ENCODE data around the gene DRGX.
A peak's percentile ranks its signal among the peaks of the same experiment; 100 is the strongest.

The DRGX gene

DNA sequence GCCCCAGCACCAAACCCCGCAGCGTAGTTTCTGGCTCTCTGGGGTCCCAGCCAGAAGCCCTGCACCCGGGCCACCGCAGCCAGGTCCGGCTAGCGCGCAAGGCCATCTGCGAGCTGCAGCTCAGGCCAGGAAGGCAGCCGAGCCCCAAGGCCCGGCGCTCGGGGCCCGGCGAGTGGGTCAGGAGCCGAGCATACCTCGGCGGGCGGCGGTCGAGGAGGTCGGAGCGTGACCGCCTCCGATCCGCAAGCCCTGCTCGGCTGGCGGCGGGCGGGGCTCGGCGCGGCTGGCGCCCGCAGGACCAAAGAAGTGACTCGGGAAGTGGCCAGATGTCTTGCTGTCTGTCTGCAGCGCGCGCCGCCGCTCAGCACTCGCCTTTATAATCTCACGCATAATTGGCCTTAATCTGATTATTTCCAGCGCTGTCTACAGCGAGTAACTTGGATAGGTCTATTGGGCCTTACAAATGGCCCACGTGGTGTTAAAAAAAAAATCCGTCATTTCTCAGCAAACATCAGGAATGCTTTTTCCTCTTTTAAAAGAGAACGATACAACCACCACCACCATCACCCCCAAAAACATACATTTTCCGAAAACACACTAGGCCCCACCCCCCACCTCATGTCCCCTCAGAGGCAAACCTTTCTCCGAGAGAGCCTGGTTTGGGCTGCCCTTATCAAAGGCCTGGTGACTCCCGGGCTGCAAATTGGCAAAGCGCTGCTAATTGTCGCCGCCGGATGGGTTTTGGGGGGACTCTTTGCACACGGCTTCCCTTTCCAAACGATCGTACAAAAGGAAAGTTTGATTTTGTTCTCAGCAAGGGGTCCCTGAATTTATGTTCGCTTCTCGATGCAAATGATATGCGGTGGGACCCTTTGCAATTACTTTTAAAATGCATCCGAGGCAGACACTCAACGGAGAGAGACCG is at the start of gene DRGX:
DRGX (minus strand) TSS at position 349 of the 925 bp plus-strand sequence. CDS start 649 bp downstream, outside the sequence.
- no peak for DNase-seq

DNA sequence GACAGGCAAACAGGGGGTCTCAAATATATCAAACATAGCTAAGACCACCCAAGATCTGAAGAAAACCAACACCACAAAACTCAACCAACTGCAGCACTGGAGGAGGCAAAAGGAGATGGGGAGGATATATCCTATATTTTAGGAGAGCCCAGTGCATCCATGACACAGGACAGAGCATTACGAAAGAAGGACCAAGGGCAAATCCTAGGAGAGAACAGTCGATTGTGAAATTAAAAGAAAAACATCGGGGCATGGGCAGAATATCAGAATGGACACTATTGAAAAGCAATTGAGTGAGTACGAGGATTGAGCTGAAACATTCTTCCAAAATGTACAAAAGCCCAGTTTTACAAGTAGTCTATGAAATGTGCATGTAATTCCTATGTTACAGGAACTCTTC is 48.5 kb upstream of the DRGX start:
- no peak for DNase-seq

DNA sequence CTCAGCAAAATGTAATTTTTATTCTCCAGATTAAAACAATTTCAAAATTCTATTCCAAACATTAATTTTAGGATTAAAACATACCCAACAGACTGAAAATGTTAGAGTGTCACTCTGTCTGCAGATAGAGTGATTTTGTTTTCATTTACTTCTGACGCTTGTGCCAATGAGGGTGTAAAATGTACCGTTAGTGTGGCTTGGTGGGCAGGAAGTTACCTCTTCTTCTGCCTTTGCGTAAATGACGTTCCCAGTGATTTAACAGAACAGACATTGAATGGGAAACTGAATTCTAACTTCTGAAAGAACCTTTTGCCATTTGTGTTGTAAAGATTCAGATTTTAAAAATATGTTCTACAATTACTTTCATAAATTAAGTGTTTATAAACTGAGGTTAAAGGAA is 47.0 kb upstream of the DRGX start:
- no peak for DNase-seq

- no peak for DNase-seq
These were observed 45.9 kb upstream of the DRGX start for GRCh38 chr10:49441488-49442476.

GRCh38 chr10:49435225-49435624 is 39.3 kb upstream of the DRGX start:
- no peak for DNase-seq

- no peak for DNase-seq
These were observed 37.2 kb upstream of the DRGX start for GRCh38 chr10:49433069-49433468.

- DNase-seq: peak; percentile 35
These were observed 35.5 kb upstream of the DRGX start for GRCh38 chr10:49431426-49431825.

GRCh38 chr10:49429458-49429857 is 33.6 kb upstream of the DRGX start:
- no peak for DNase-seq

DNA sequence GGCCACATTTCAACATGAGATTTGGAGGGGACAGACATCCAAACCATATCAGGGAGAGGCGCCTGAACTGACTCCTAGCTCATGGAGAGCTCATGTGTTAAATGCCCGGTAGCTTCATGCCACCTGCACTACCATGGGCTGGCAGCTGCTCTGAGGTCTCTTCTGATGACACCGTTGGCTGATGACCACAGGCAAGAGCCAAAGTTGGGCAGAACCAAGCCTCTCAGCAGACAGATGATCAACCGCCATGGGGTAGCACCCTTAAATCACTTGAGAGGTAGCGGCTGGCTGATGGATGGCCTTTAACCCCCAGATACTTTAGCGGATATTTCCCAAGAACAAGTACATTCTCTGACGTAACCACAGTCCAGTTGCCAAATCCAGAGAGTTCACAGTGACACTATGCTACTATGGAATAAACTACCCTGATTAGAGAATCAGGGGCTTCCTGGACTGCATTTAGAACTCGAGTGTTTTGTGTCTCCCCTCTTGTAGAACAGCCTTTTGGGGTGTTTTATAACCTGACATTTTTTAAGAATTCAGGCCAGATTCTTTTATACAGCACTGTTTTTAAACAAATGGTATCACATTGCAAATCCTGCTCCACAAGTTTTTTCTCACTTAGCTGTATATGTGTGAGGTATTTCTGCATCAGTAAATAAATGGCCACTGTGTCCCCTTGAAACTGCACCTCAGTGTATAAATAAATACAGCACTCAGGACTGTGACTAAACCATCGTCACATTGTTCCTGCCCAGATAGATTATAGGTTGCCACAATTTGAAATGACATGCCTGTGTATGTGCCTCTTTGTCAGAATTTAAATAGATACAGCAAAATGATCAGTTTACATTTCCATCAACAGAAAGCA is 30.8 kb upstream of the DRGX start:
- DNase-seq: no peak

DNA sequence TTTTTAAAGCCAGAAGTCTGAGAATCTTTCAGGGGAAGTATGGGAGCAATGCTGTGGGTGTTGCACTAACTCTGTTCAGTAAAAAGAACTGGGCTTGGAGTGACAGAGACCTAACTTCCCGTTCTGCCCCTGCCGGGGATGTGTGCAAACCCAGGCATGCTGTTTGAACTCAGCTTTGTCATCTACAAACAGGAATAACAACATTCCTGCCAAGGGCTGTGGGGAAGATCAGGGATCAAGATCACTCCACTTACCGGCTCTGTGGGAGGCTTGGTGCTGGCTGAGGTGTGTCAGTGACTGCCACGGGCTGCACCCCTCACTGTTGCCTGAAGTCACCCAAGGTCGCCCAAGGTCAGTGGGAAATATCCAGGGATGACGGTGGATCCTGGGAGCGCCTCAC is 23.1 kb upstream of the DRGX start:
- DNase-seq: no peak

DNA sequence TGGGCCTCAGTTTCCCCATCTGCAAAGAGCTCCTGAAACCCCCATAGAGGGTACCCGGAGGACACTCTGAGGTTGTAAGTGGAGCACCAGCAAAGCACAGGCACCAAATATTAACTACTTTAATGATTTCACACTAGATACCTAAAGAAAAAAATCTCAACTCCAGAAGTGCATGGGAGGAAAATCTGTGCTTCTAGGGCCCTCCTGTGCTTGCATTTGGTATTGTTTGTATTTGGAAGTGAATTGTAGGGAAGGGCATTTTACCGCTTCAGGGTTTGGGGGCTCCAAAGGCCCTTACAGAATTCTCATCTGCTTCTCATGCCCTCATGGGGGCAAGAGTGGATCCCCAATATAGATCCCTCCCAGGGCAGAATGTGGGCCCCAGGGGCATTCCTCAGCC is 22.4 kb upstream of the DRGX start:
- no peak for DNase-seq

- DNase-seq: no peak
These were observed 22.1 kb upstream of the DRGX start for GRCh38 chr10:49418053-49418326.

- no peak for DNase-seq
These were observed 21.6 kb upstream of the DRGX start for GRCh38 chr10:49417311-49418052.

DNA sequence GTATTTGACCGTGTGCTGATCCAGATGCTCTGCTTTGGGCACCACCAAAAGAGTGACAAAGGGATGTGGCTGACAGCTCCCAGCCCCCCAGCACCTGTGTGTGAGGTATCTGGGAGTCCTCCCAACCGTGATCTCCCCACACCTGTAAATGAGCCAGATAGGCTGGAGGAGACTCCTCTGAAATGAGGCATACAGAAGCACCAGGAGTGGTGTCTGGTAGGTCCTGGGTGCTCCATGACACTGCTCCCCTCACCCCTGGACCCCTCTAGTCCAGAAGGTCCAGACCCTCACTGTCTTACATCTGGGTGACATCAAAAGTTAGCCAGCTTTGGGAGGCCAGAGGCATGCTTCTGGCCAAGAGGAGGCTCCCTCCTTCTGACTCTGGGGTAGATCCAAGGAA is 20.0 kb upstream of the DRGX start:
- no peak for DNase-seq

GRCh38 chr10:49415109-49415508 is 19.2 kb upstream of the DRGX start:
- DNase-seq: no peak

DNA sequence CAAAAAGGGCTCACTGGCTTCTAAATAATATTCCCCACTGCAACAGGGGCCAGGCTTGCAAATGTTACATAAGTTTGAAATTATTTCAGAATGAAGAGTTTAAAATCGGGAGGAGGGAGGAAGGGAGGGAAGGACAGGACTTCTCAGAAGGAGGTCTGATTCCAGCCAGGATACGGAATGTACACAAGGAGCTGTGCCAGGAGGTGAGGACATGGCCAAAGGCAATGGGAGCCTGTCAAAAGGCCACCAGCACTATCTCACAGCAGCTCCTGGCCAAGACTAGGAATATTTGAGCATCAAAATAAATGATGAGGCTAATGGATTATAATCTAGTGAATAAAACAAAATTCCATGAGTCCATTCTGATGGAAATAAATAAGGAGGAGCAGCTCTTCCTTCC is 18.6 kb upstream of the DRGX start:
- DNase-seq: no peak

- no peak for DNase-seq
These were observed 16.7 kb upstream of the DRGX start for GRCh38 chr10:49412571-49412970.

GRCh38 chr10:49410365-49411074 is 14.6 kb upstream of the DRGX start:
- no peak for DNase-seq

DNA sequence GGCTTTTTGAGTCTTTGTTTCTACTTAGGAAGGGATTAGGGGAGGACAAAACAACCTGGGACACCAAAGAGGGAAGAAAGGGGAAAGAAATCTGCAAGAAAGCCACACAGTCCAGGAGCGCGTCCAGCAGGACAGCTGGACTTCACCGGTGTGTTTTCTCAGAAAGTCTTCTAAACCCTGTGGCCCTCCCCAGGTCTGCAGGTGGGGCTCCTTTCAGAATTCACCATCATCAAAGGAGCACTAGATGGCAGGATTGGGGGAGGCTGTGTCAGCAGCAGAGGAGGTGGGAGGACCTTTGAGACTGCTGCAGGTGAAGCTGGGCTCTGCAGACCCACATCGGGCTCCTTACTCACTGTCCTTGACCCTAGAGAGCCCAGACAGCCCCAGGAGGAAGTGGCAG is 13.9 kb upstream of the DRGX start:
- DNase-seq: no peak

GRCh38 chr10:49408519-49409306 is 12.8 kb upstream of the DRGX start:
- no peak for DNase-seq
